ENCODE measurements around the gene RYR1.
"Not testable (repeated sequence)": the region's sequence is repeated elsewhere in the genome, so short reads cannot be mapped to it uniquely, and the experiment has no call there.

RYR1 gene

DNA sequence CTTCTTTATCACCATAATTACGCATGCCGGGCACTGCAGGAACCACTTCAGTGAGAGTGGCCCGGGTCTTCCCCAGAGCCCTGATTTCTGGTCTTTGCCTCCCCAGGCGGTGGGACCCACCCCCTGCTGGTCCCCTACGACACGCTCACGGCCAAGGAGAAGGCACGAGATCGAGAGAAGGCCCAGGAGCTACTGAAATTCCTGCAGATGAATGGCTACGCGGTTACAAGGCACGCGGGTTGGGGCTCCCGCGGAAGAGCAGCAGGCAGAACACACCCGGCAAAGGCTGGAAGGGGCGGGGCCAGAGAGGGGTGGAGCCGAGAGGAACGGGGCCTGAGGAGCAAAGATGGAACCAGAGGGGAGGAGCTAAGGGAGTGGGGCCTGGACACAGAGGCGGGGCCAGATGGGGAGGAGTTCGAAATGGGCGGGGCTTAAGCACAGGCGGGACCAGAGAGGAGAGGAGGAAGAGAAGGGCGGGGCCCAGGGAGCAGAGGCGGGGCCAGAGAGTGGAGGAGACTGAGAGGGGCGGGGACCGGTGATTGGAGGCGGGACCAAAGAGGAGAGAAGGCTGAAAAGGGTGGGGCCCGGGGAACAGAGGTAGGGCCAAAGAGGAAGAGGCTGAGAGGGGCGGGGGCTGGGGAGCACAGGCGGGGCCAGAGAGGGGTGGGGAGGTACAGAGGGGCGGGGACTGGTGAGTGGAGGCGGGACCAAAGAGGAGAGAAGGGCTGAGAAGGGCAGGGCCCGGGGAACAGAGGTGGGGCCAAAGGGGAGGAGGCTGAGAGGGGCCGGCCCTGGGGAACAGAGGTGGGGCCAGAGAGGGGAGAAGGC, 73.4 kb downstream of the RYR1 start:
- H3K4me3 ChIP-seq (ENCODE audit: low read depth, low read length), result no peak overlapping the region
- peak; percentile 46 for DNase-seq (ENCODE audit: low read depth)
- TF ChIP-seq, protein P1, sequence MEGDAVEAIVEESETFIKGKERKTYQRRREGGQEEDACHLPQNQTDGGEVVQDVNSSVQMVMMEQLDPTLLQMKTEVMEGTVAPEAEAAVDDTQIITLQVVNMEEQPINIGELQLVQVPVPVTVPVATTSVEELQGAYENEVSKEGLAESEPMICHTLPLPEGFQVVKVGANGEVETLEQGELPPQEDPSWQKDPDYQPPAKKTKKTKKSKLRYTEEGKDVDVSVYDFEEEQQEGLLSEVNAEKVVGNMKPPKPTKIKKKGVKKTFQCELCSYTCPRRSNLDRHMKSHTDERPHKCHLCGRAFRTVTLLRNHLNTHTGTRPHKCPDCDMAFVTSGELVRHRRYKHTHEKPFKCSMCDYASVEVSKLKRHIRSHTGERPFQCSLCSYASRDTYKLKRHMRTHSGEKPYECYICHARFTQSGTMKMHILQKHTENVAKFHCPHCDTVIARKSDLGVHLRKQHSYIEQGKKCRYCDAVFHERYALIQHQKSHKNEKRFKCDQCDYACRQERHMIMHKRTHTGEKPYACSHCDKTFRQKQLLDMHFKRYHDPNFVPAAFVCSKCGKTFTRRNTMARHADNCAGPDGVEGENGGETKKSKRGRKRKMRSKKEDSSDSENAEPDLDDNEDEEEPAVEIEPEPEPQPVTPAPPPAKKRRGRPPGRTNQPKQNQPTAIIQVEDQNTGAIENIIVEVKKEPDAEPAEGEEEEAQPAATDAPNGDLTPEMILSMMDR (IDR thresholded peaks at IDR 0.05; ENCODE audit: control insufficient read depth, extremely low read depth, insufficient read depth), result no peak

DNA sequence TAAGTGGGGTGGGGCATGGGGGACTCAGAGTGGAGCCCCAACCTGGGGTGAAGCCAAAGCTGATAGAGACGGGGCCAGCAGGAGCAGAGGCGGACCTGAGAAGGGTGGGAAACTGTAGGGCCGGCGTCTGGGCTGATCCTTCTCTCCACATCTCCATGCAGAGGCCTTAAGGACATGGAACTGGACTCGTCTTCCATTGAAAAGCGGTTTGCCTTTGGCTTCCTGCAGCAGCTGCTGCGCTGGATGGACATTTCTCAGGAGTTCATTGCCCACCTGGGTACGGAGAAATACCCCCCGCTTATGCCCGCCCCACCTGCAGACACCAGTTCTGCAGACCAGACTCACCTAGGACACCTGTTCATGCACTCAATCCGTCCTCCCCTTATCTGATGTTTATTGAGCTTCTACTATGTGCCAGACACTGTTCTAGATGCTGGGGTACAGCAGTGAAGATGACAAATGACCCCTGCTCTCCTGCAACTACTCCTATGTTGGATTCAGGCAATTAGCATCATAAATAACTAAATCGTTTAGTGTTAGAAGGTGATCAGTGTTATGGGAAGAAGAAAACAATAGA, 74.1 kb downstream of the RYR1 start:
- no peak overlapping the region for H3K4me3 ChIP-seq (ENCODE audit: low read depth, low read length)
- TF ChIP-seq, protein P1 (IDR thresholded peaks at IDR 0.05; ENCODE audit: control insufficient read depth, extremely low read depth, insufficient read depth), result no peak
- no peak for DNase-seq (ENCODE audit: low read depth)

DNA sequence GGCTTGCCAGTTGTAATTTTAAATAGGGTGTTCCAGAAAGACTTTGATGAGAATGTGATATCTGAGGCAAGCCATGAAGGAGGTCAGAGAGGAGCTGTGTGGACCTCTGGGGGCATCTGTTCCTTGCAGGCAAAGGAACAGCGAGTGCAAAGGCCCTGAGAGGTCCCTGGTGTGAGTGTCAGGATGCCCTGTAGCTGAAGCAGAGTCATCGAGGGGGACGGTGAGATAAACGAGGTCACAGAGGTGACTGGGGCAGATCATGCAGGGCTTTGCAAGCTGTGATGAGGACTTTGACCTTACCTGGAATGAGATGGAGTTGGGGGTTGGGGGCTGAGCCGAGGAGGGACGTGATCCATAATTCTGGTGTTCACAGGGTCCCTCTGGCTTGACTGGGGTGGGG, 75.0 kb downstream of the RYR1 start:
- no peak overlapping the region for H3K4me3 ChIP-seq (ENCODE audit: low read depth, low read length)
- DNase-seq (ENCODE audit: low read depth), result no peak
- TF ChIP-seq, protein P1 (IDR thresholded peaks at IDR 0.05; ENCODE audit: control insufficient read depth, extremely low read depth, insufficient read depth), result no peak

DNA sequence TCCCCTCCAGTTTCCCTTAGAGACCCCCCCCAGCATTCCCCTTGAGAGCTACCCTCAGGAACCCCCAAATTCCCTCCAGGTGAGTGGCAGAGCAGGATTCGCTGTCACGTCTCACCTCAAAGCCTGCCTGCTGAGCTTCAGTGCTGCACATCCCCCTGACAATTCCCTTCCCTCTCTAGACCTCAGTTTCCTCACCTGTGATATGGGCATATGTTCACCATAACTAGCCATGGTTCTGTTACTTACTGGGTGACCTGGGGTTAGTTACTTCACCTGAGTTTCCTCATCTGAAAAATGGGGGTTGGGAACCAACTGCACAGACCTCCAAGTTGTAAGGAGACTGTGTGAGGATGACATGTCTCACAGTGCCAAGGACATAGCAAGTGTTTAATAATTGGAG, 75.5 kb downstream of the RYR1 start:
- TF ChIP-seq, protein P1 (IDR thresholded peaks at IDR 0.05; ENCODE audit: control insufficient read depth, extremely low read depth, insufficient read depth), result no peak
- no peak overlapping the region for H3K4me3 ChIP-seq (ENCODE audit: low read depth, low read length)
- no peak for DNase-seq (ENCODE audit: low read depth)

DNA sequence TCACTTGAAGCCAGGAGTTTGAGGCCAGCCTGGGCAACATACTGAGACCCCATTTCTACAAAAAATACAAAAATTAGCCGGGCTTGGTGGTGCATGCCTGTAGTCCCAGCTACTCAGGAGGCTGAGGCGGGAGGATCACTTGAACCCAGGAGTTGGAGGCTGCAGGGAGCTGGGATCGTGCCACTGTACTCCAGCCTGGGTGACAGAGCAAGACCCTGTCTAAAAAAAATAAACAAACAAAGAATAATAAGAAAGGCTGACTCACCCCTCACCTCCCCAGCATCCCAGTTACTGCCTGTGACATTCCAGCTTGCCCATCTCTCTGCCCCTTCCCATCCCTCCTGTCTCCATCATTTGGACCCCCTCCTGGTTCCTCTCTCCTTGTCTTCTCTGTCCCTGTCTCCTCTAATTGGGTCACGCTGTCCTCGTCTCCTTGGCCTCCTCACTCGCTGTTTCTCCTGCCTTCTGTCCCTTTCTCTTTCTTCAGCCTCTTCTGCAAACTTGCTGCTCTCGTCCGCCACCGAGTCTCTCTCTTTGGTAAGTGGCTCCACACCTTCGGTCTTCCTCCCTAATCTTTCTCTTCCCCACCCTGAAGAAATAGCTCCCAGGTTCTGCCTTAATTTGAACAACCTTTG, 77.7 kb downstream of the RYR1 start:
- TF ChIP-seq, protein P1 (IDR thresholded peaks at IDR 0.05; ENCODE audit: control insufficient read depth, extremely low read depth, insufficient read depth), result no peak
- DNase-seq (ENCODE audit: low read depth), result no peak
- no peak overlapping the region for H3K4me3 ChIP-seq (ENCODE audit: low read depth, low read length)

DNA sequence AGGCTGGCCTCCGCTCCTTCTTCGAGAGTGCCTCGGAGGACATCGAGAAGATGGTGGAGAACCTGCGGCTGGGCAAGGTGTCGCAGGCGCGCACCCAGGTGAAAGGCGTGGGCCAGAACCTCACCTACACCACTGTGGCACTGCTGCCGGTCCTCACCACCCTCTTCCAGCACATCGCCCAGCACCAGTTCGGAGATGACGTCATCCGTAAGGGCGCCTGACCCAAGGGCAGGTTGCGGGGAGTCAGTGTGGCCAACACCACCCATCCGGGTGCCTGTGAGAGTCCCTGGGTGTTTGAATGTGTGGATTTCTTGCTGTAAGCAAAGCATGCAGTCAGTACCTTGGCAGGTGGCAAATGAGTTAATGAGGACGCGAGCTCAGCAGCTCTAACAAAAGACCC, 78.8 kb downstream of the RYR1 start:
- TF ChIP-seq, protein P1 (IDR thresholded peaks at IDR 0.05; ENCODE audit: control insufficient read depth, extremely low read depth, insufficient read depth), result no peak
- no peak overlapping the region for H3K4me3 ChIP-seq (ENCODE audit: low read depth, low read length)
- DNase-seq (ENCODE audit: low read depth), result no peak

DNA sequence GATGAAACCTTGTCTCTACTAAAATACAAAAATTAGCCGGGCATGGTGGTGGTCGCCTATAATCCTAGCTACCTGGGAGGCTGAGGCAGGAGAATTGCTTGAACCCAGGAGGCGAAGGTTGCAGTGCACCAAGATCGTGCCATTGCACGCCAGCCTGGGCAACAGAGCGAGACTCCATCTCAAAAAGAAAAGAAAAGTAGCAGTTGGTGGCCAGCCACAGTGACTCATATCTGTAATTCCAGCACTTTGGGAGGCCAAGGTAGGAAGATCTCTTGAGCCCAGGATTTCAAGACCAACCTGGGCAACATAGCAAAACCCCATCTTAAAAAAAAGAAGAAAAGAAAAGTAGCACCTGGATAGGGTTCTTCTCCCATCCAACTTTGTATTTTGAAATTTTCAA, 79.7 kb downstream of the RYR1 start:
- not testable (repeated sequence) for DNase-seq (ENCODE audit: low read depth); H3K4me3 ChIP-seq (ENCODE audit: low read depth, low read length)
